GM19452 (cell line): Measurements from ENCODE around the gene TXNRD2.

ENCODE experiments used
- ATAC-seq: cut with Tn5 transposase; IDR thresholded peaks from one replicate; pipeline ENCODE4 v1.9.1; 2021; ENCODE audit not compliant: unreplicated experiment

TXNRD2 gene

GRCh38 chr22:19866665-19867009 is 75.0 kb downstream of the TXNRD2 start:
- no peak for ATAC-seq

DNA sequence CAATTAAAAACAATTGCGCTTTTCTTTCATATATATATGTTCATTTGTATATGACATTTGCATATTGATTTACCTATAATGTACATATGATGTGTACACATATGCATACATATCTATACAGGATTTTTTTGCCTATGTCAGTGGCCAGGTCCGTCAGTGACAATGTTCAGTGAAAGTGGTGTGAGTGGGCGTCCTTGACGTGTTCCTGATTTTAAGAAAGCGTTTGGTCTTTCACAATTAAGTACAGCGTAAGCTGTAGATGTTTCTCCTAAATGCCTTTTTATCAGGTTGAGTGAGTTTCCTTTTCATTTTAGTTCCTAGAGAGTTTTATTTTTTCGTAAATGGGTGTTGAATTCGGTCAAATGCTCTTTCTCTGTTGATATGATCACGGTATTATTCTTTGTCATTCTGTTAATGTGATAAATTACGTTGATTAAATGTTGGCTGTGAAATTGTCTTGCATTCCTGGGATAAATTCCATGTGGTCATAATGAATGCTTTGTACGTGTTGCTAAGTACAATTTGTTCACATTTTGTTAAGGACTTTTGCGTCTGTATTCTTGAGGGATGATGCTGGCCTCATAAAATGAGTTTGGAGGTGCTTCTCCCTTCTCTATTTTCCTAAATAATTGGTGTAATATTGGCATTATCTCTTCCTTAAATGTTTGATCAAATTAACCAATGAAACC is 76.3 kb downstream of the TXNRD2 start:
- ATAC-seq, result no peak

DNA sequence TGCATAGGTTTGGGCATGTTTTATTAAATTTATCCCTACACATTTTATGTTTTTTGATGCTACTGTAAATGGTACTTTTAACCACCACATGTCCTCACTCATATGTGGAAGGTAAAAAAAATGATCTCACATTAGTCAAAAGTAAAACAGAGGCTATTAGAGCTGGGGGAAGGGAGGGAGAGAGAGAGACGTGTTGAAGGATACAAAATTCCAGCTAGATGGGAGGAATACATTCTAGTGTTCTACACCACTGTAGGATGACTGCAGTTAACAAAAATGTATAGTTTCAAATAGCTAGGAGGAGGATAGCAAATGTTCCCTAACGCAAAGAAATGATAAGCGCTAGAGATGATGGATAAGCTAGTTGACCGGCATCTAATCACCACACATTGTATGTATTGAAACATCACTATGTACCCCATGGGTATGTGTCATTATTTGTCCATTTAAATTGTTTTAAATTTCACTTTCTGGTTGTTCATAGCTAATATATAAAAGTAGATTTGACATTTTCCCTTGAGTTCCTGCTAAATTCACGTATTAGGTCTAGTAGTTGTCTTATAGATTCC is 77.0 kb downstream of the TXNRD2 start:
- no peak for ATAC-seq

DNA sequence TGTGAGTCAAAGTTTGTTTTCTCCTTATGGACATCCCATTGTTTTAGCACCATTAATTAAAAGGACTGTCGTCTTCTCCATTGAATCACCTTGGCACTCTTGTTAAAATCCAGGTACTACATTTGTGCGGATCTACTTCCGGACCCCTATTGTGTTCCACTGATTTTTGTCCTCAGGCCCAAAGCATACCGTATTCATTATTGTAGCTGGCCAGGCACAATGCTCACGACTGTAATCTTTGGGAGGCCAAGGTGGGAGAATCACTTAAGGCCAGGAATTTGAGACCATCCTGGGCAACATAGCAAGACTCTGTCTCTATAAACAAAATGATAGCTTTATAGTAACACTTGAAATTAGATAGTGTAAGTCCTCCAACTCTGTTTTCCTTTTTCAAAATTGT is 78.0 kb downstream of the TXNRD2 start:
- ATAC-seq, result no peak

DNA sequence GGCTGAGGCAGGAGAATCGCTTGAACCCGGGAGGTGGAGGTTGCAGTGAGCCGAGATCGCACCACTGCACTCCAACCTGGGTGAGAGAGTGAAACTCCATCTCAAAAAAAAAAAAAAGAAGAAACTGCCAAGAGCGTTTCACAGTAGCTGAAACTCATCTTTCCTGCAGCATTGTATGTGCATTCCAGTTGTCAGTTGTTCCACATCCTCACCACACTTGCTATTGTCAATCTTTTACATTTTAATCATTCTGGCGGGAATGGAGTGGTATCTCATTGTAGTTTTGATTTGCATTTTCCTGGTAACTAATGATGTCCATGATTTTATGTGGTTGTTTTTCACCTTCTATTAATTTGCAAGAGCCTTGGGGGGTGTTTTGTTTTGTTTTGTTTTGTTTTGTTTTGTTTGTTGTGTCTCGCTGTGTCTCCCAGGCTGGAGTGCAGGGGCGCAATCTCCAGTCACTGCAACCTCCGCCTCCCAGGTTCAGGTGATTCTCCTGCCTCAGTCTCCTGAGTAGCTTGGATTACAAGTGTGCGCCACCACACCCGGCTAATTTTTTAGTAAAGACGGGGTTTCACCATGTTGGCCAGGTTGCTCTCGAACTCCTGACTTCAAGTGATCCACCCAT is 78.9 kb downstream of the TXNRD2 start:
- no peak for ATAC-seq

GRCh38 chr22:19859861-19860510 is 81.6 kb downstream of the TXNRD2 start:
- no peak for ATAC-seq

DNA sequence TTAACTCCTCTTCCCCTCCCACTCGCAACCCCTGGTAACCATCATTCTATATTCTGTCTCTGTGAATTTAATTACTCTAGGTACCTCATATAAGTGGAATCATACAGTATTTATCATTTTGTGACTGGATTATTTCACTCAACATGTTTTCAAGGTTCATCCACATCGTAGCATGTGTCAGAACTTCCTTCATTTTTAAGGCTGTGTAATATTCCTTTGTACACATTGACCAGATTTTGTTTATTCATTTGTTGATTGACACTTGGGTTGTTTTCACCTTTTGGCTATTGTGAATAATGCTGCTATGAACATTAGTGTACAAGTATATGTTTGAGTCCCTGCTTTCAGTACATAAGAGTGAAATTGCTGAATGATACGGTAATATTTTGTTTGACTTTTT is 84.2 kb downstream of the TXNRD2 start:
- no peak for ATAC-seq

- peak; percentile 15 for ATAC-seq
Measured at GRCh38 chr22:19855504-19856409, 85.9 kb downstream of the TXNRD2 start.

- peak; percentile 83 for ATAC-seq
Measured at GRCh38 chr22:19854778-19855503, 86.7 kb downstream of the TXNRD2 start, which contains the start of the genes GNB1L and RTL10. Gene GNB1L, minus strand, starts transcription at chr22:19854874. Its CDS starts 33,519 bp downstream, at chr22:19821355. Gene RTL10, minus strand, starts transcription at chr22:19854874. Its CDS starts 2,613 bp downstream, at chr22:19852261.

- peak; percentile 2 for ATAC-seq
Measured at GRCh38 chr22:19853879-19854777, 87.5 kb downstream of the TXNRD2 start.

DNA sequence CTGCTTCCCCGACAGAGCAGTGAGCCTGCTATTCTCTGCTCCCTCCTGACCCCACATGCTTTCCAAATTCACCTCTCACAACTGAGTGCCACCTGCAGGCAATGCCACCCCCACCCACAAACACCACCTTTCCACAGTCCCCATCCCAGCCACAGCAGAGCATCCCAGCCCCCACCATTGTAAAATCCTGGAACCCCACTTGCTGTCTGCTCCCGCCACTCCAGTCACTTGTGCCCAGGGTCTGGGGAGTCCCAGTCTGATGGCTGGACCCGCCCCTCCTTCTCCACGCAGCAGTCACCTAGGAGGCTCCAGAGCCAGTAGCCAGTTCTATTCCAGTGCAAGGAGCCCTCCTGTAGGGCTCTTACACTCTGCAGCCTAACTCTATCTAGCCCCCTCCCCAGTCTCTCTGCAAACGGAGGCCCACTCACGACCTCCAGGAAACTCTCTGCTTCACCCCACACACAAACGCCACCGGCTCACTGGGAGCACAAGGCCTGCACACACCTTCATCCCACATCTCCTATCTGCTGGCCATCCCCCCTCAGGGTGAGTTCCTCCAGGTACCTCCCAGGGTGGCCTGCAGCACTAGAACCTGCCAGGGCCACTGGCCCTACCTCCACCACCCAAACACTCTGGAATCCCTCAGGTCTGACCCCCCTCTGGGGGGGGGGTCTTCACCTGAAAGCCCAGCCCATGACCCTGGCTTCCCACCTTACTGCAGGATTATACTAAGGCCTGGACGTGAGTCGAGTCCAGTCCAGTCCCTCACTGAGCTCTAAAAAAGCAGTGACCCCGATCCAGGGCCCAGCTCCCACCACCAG is 88.3 kb downstream of the TXNRD2 start:
- ATAC-seq, result no peak

DNA sequence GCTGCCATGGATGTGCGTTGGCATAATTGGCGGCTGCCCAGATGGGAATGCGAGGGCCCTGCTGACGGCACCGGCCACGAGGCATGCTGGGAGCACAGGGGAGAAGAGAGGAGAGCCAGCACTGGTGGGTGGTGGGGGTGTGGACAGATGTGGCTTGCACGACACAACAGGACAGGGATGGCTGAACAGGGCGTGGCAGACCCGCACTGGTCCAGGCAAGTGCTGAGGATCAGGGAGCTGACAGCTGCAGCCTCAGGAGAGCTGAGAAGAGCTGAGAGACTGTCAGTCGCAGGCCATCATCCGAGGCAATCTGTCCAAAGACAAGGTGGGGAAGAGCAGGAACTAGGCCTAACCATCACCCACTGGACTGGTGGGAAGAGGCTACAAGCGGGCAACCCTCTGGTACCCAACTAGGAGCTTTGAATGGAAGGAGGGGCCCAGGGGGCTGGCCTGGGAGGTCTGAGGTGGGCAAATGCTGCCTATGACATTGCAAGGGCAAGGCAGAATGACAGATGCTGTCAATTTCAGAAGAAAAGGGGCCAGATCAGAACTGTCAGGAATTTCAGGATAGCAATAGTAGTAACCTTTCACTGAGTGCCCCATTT is 89.3 kb downstream of the TXNRD2 start:
- ATAC-seq, result no peak

DNA sequence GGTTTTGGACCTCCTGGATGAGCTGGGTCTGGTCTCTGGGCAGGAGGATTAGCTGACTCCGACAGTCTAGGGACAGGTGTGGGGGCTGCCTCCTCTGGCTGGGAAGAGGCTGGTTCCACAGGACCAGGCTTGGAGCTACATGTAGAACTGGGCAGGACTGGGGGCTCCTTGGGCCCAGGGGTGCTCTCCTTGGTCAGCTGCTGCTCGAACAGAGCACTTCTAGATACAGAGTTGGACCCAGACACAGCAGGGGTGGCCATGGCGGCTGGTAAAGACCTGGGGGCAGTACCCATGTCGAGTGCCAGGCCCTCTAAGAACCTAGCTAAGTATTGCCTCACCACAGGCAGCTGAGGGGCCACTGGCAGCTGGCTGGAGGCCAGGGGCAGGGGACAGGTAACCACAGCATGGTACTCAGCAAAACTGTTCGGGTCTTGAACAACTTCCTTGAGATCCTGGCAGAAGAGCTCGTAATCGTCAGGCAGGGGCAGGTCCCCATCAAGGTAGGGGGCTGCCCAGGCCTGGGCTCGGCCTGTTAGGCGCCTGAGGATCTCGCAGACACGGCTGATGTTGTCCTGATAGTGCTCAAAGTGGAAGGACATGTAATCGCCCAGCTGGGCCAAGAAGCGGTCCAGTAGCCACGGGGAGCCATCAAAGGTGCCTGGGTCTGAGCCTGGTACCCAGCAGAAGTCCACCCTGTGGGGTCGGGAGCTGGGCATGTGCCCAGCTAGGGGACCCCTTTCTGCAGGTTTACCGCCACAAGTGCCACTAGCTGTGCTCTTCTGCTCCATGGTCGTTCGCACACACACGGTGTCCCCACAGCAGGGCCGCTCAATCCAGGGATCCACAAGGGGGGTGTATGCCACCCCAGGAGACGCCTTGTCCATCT is 90.1 kb downstream of the TXNRD2 start:
- no peak for ATAC-seq

- no peak for ATAC-seq
Measured at GRCh38 chr22:19850763-19851109, 90.9 kb downstream of the TXNRD2 start.

GRCh38 chr22:19849835-19850762 is 91.5 kb downstream of the TXNRD2 start:
- no peak for ATAC-seq
